Renal pelvis (tissue), 4 donors: ENCODE data around the gene LRRC14B. TPM values are rescaled to one million over a fixed set of nuclear protein-coding genes. Genes with fewer than 3 reads are reported as not detected.
A peak's percentile ranks its signal among the peaks of the same experiment; 100 is the strongest.

Source experiments
- DNase-seq: peaks from one replicate; pipeline ENCODE4 v3.0.0-alpha.2; 2013
- polyA plus RNA-seq, 3 donors: library from polyadenylated mRNA; unstranded; fragments of 120-200 nt; gene quantifications; one replicate each; pipeline ENCODE4 v1.2.1, GENCODE V29; 2013; ENCODE audit not compliant: insufficient read length in 3 of 3

LRRC14B gene
- polyA plus RNA-seq, 3 donors, result 0.10 TPM; not detected in 1

DNA sequence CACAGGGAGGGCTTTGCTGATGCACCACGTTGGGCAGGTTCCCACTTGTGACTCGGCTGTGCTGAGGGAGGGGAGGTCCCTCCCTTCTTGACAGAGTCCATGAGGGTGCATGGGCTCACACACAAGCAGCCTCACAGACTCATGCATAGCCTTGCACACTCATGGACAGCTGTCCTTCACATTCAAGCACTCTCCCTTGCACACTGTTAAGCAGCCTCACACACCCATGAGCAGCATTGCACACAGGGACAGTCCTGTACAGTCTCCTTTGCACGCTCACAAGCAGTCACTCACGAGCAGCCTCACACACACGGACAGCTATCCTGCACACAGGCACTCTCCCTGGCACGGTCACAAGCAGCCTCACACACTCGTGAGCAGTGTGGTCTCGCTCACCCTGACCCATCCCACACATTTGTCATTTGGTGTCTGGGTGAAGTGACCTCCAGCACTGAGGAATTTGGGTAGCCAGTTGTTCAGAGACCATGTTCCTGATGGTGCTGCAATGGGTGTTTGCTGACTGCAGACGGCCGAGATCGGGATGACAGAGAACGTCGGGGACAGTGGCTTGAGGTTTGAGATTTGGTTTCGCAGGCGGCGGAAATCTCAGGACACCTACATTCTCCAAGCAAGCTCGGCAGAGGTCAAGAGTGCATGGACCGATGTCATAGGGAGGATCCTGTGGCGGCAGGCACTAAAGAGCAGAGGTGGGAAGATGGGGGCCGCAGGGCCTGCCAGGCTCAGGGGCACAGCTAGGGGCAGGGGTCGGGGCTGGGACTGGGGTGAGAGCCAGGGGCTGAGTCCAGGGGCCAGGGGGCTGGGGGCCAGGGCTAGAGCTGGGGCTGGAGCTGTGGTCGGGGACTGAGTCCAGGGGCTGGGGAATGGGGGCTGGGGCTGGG lies 17.7 kb upstream of the LRRC14B start:
- no peak for DNase-seq

- DNase-seq, result no peak
Measured at GRCh38 chr5:174291-174600, 17.0 kb upstream of the LRRC14B start.

DNA sequence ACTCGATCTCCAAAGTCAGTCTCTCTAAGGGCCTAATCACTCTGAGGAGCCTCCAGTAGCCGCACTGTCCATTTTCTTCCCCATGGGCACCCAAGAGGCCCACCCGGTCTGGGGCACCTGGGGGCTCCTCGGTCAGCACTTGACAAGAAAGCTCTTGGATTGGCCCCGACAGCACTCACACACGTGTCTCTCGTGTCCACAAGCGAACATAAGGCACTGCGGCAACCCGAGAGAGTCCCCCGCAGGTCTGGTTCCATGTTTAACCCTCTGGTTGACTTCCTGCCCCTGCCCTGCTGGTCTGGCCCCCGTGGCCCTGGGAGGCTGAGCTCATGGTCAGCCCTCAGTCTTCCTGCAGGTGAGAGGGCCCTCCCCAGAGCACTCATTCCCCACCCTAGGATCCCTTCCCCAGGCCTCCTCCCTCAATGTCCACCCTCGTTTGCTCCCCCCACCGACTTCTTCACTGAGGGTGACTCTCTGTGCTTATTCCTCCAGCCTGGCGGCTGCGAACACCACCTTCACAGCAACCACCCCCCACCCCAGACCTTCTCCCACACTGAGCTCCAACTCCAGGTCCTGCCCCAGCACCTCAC lies 16.3 kb upstream of the LRRC14B start:
- DNase-seq, result no peak

- DNase-seq, result no peak
Measured at GRCh38 chr5:176296-176823, 14.9 kb upstream of the LRRC14B start.

- no peak for DNase-seq
Measured at GRCh38 chr5:178110-178509, 13.2 kb upstream of the LRRC14B start.

- DNase-seq, result no peak
Measured at GRCh38 chr5:179401-179800, 11.9 kb upstream of the LRRC14B start.

DNA sequence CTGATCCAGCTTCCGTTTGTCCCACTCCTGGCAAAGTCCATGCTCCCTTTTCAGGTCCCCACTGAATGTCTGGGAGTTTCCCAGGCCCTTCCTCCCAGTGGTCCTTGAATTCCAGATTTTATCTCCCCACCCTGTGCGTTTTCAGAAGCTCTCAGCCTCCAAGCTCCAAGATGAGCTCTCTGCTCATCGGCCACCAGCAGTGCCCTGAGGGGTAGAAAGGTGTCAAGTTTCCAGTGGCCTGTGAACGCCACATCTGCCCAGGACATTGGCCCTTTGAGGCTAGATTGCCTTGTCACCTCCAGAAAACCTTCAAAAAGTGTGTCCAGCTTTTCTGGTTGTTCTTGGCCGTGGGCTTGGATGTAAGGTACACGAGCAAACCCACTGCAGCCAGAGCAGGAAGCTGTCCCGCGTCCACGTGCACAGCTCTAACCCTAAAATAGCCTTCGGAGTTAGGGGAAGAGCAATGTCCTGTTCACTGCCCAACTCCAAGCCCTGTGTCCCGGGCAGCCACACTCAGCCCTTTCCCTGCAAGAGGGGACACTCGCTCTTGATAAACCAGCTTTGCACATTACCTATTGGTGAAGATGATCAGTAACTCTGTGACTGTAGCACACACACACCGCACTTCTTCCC lies 10.9 kb upstream of the LRRC14B start:
- DNase-seq, result no peak

GRCh38 chr5:181160-181559 lies 10.1 kb upstream of the LRRC14B start:
- no peak for DNase-seq

- DNase-seq, result no peak
Measured at GRCh38 chr5:181566-181965, 9.7 kb upstream of the LRRC14B start.

- no peak for DNase-seq
Measured at GRCh38 chr5:182126-182525, 9.2 kb upstream of the LRRC14B start.

GRCh38 chr5:184471-184870 lies 6.8 kb upstream of the LRRC14B start:
- DNase-seq, result no peak

- DNase-seq, result no peak
Measured at GRCh38 chr5:185095-186070, 5.9 kb upstream of the LRRC14B start.

GRCh38 chr5:186091-187041 lies 4.9 kb upstream of the LRRC14B start:
- no peak for DNase-seq

DNA sequence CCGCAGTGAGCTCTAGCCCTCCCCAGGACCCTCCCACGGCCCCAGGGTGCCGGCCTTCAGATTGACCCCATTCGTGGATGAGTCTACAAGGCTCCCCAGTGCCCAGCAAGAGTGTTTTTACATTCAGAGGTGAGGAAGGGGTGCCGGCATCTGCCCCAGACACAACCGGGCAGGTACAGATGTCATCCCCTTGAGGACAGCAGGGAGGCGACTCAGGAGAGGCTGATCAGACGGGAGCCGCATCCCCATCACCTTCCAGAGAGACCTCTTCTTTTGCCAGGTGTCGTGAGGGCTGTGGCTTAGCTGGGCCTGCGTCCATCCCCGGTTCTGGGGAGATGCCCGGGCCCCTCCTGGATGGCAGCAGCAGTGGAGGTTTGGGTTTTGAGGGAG lies 4.3 kb upstream of the LRRC14B start:
- DNase-seq, result no peak

DNA sequence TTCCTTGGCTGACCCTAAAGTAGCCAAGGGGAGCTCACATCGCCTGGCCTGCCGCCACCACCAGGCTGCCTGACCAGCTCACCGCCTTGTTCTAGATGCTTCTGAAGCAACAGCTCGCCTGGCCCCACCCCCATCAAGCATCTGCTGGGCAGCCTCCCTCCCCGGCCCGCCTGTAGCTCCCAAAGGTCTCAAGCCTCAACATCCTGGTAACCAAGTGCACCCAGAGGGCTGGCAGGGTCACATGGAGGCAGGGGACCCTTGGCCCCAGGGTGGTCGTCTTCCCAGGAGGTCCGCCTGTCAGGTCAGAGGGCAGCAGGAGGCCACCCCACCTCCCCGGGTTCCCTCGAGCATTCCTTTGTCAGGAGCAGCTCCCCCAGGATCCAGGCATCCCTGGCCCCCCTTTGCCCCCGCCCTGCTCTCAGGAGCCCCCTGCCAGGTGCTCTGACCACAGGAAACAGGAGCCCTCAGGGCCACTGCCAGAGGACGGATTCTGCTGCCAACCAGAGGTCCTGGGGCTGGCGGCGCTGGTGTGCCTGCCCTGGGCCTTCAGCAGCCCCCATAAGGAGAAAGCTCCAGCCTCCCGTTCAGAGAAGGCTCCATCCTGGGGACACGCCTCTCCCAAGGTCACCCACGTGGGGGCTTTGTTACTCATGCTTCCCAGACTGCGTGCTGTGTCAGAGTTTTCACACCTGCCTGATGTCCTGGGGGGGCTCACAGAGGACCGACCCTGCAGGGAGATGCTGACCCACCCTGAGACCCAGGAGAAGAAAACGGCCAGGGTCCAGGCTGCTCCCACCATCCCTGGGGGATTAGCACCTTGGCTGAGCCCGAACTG lies 3.5 kb upstream of the LRRC14B start:
- DNase-seq, result no peak

GRCh38 chr5:188488-189481 lies 2.5 kb upstream of the LRRC14B start:
- peak; percentile 84 for DNase-seq

- DNase-seq, result no peak
Measured at GRCh38 chr5:189486-189885, 1.8 kb upstream of the LRRC14B start.

GRCh38 chr5:189976-190365 lies 1.3 kb upstream of the LRRC14B start:
- no peak for DNase-seq
